Neutrophil (primary cell): ENCODE measurements around the gene RASSF10.

Source experiments
- H3K27ac ChIP-seq: fragments of 200-600 bp; sonication (generic); 2 replicates; pipeline ENCODE4 v1.5.1; 2016; ENCODE audit warnings: mild to moderate bottlenecking, moderate library complexity
- H3K27me3 ChIP-seq: fragments of 200-600 bp; sonication (generic); 2 replicates; pipeline ENCODE4 v1.6.0; 2016; ENCODE audit warnings: mild to moderate bottlenecking
- H3K36me3 ChIP-seq: fragments of 200-600 bp; sonication (generic); 2 replicates; pipeline ENCODE4 v1.5.1; 2017
- H3K4me1 ChIP-seq, 2 experiments: fragments of 200-600 bp in 1 of 2; sonication (generic) in 1 of 2; 1 replicate in 1 of 2; 2 replicates in 1 of 2; pipeline versions ENCODE4 v1.5.1 to v1.6.1; 2013 to 2016; ENCODE audit warnings: low read depth in 1 of 2, low read length in 1 of 2, mild to moderate bottlenecking in 1 of 2, moderate library complexity in 1 of 2; ENCODE audit not compliant: control insufficient read depth in 1 of 2, insufficient read depth in 1 of 2
- H3K4me3 ChIP-seq, 2 experiments: fragments of 200-600 bp in 1 of 2; sonication (generic) in 1 of 2; 1 replicate in 1 of 2; 2 replicates in 1 of 2; pipeline ENCODE4 v1.5.1; 2013 to 2016; ENCODE audit warnings: low read depth in 1 of 2, low read length in 1 of 2, mild to moderate bottlenecking in 1 of 2, moderate library complexity in 1 of 2
- H3K9me3 ChIP-seq: fragments of 200-600 bp; sonication (generic); 2 replicates; pipeline ENCODE4 v1.5.1; 2016
- CTCF ChIP-seq: fragments of 200-600 bp; sonication (generic); IDR thresholded peaks from 2 replicates; pipeline ENCODE4 v1.5.1; 2016; ENCODE audit warnings: antibody characterized with exemption

Gene RASSF10

GRCh38 chr11:13009476-13009920 lies 382 bp downstream of the RASSF10 start:
- no peak overlapping the region for H3K27ac ChIP-seq
- peaks cover 14 to 21% of the 10 kb centered on the region in 2 experiments for H3K4me1 ChIP-seq
- no peaks in the 10 kb centered on the region for H3K36me3 ChIP-seq
- no peak for TF ChIP-seq CTCF
- H3K9me3 ChIP-seq: no peaks in the 10 kb centered on the region
- H3K4me3 ChIP-seq: peak overlapping the region in 1 of 2 experiments; percentile 24
- H3K27me3 ChIP-seq: peaks cover 100% of the 10 kb centered on the region

GRCh38 chr11:13009921-13010748 lies 1.0 kb downstream of the RASSF10 start:
- Histone ChIP-seq H3K9me3 (no peaks in the 10 kb centered on the region), H3K27me3 (peaks cover 100% of the 10 kb centered on the region), H3K27ac (no peak overlapping the region), H3K4me1 (peaks cover 14 to 21% of the 10 kb centered on the region in 2 experiments), H3K4me3 (peak overlapping the region in 1 of 2 experiments; percentile 24), H3K36me3 (no peaks in the 10 kb centered on the region)
- TF ChIP-seq CTCF: no peak

- Histone ChIP-seq H3K9me3 (no peaks in the 10 kb centered on the region), H3K27me3 (peaks cover 100% of the 10 kb centered on the region), H3K36me3 (no peaks in the 10 kb centered on the region), H3K4me3 (no peak overlapping the region), H3K27ac (no peak overlapping the region), H3K4me1 (peaks cover 14 to 21% of the 10 kb centered on the region in 2 experiments)
- TF ChIP-seq CTCF: no peak
These were observed 1.8 kb downstream of the RASSF10 start for GRCh38 chr11:13010749-13011465.

- peaks cover 100% of the 10 kb centered on the region for H3K27me3 ChIP-seq
- TF ChIP-seq CTCF: no peak
These were observed 2.4 kb downstream of the RASSF10 start for GRCh38 chr11:13011466-13012055.

GRCh38 chr11:13012056-13012661 lies 3.0 kb downstream of the RASSF10 start:
- Histone ChIP-seq H3K36me3 (no peaks in the 10 kb centered on the region), H3K4me3 (no peak overlapping the region), H3K27ac (no peak overlapping the region), H3K27me3 (peaks cover 99% of the 10 kb centered on the region), H3K4me1 (peaks cover 14 to 21% of the 10 kb centered on the region in 2 experiments), H3K9me3 (no peaks in the 10 kb centered on the region)
- no peak for TF ChIP-seq CTCF

More at GRCh38 chr11:13011466-13012055, 2.4 kb downstream of the RASSF10 start:
- no peaks in the 10 kb centered on the region for H3K9me3 ChIP-seq
- H3K27ac ChIP-seq: no peak overlapping the region
- no peaks in the 10 kb centered on the region for H3K36me3 ChIP-seq
- H3K4me1 ChIP-seq: peaks cover 14 to 21% of the 10 kb centered on the region in 2 experiments
- H3K4me3 ChIP-seq: no peak overlapping the region
